RWPE2 (cell line): Measurements from ENCODE around the gene EGR2.

Source experiments
- ATAC-seq: fragments of 200-7000 bp; cut with Tn5 transposase; 3 replicates; pipeline ENCODE4 v1.9.1; 2021; ENCODE audit warnings: low read depth
- DNase-seq: peaks from one replicate; pipeline ENCODE4 v3.0.0-alpha.2; 2020; ENCODE audit warnings: low spot score
- H3K27ac ChIP-seq: fragments of 450-650 bp; 2 replicates; pipeline ENCODE4 v1.5.1; 2017; ENCODE audit warnings: mild to moderate bottlenecking; ENCODE audit not compliant: poor library complexity, severe bottlenecking
- H3K27me3 ChIP-seq: fragments of 250-450 bp; sonication (Bioruptor Pico); 2 replicates; pipeline ENCODE4 v1.5.1; 2021; ENCODE audit warnings: mild to moderate bottlenecking, moderate library complexity; ENCODE audit not compliant: insufficient read depth, poor library complexity, severe bottlenecking
- H3K36me3 ChIP-seq: fragments of 250-450 bp; sonication (Bioruptor Pico); 2 replicates; pipeline ENCODE4 v1.5.1; 2020; ENCODE audit warnings: low read depth, mild to moderate bottlenecking, moderate library complexity
- H3K4me1 ChIP-seq: fragments of 250-450 bp; sonication (Bioruptor Pico); 2 replicates; pipeline ENCODE4 v1.5.1; 2021; ENCODE audit warnings: mild to moderate bottlenecking, moderate library complexity; ENCODE audit not compliant: insufficient read depth, poor library complexity, severe bottlenecking
- H3K4me3 ChIP-seq: fragments of 250-450 bp; sonication (Bioruptor Pico); 2 replicates; pipeline ENCODE4 v1.5.1; 2021; ENCODE audit warnings: mild to moderate bottlenecking, moderate library complexity; ENCODE audit not compliant: severe bottlenecking
- H3K9me3 ChIP-seq: fragments of 250-450 bp; sonication (Bioruptor Pico); 2 replicates; pipeline ENCODE4 v1.5.1; 2021; ENCODE audit warnings: mild to moderate bottlenecking, moderate library complexity; ENCODE audit not compliant: severe bottlenecking
- TF ChIP-seq, protein P1 (sequence below): fragments of 450-650 bp; IDR thresholded peaks from one replicate; pipeline ENCODE4 v1.5.1; 2017; ENCODE audit warnings: mild to moderate bottlenecking, moderate library complexity; ENCODE audit not compliant: poor library complexity, severe bottlenecking

EGR2 gene

DNA sequence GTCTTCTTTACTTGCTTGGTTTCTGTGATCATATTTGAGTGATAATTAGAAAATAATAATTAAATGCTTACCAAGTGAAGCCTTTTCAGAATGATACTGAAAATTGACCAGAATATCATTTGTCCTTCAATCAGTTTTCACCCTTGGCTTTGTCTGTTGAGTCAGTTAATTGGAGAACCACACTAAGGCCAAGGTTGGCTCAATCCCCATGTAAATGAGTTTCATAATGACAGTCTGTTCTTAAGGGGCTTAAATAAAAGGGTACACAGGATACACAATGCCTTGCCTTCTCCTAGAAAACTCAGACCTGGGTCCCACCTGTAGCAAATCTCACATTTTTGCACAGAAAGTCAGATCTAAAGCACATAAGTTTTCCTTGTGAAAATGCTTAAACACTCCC lies 31.3 kb upstream of the EGR2 start:
- no peak for ATAC-seq
- no peak overlapping the region for H3K4me3 ChIP-seq
- no peaks in the 10 kb centered on the region for H3K4me1 ChIP-seq
- no peak overlapping the region for H3K27ac ChIP-seq
- TF ChIP-seq, protein P1, sequence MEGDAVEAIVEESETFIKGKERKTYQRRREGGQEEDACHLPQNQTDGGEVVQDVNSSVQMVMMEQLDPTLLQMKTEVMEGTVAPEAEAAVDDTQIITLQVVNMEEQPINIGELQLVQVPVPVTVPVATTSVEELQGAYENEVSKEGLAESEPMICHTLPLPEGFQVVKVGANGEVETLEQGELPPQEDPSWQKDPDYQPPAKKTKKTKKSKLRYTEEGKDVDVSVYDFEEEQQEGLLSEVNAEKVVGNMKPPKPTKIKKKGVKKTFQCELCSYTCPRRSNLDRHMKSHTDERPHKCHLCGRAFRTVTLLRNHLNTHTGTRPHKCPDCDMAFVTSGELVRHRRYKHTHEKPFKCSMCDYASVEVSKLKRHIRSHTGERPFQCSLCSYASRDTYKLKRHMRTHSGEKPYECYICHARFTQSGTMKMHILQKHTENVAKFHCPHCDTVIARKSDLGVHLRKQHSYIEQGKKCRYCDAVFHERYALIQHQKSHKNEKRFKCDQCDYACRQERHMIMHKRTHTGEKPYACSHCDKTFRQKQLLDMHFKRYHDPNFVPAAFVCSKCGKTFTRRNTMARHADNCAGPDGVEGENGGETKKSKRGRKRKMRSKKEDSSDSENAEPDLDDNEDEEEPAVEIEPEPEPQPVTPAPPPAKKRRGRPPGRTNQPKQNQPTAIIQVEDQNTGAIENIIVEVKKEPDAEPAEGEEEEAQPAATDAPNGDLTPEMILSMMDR: no peak
- no peak for DNase-seq
- no peaks in the 10 kb centered on the region for H3K36me3 ChIP-seq
- no peaks in the 10 kb centered on the region for H3K9me3 ChIP-seq
- no peaks in the 10 kb centered on the region for H3K27me3 ChIP-seq

DNA sequence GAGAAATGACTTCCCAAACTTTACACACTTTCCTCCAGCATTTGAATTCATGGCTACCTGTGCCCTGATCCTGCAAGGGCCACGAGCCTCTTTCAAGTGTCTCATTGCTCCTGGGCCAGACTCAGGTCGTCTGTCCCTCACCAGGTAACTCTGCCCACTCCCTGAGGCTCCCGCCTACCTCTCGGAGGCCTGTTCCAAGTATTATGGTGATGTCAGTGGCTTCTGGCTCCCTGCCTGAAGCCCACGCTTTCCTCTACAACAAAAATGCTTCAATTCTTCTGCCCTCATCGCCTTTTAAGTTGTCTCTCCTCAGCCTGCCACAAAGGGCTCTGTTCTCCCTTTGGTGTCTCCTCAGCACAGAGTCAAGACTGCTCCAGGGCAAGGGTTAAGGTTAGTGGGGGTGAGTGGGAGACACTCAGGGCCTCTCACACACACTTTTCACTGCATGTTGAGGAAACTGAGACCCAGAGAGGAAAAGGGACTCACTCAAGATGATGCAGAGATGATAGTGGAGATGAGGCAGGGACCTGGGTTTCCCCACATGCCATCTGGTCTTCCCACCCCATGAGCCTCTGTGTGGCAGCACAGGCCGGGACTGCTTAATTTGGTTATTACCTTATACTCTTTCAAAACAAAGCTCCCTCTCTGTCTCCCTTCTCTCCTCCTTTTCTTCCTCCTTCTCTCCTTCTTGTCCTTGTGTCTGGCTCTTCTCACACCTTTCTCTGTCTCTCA lies 28.3 kb upstream of the EGR2 start:
- ATAC-seq: no peak
- no peak for DNase-seq
- Histone ChIP-seq H3K4me1 (no peaks in the 10 kb centered on the region), H3K9me3 (no peaks in the 10 kb centered on the region), H3K4me3 (no peak overlapping the region), H3K36me3 (no peaks in the 10 kb centered on the region), H3K27ac (no peak overlapping the region), H3K27me3 (no peaks in the 10 kb centered on the region)
- TF ChIP-seq, protein P1: no peak

DNA sequence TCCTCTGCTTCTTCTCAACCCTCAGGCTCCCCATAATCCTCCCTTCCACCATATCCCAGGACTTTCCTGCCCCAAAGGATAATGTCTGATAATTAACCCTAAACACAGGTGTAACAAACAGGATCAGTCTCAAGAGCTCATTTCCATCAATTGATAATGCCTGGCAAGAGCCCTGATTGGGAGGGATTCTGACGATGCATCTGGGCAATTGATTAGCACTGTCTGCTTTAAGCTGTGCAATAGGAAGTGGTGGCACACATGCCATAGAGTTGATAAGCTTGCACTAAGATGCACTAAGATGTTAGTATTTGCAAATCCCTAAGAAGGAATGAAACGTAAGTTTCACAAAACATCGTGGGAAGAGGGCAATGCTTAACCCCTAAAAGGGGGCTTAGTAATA lies 27.4 kb upstream of the EGR2 start:
- Histone ChIP-seq H3K27me3 (no peaks in the 10 kb centered on the region), H3K4me3 (no peak overlapping the region), H3K27ac (no peak overlapping the region), H3K9me3 (no peaks in the 10 kb centered on the region), H3K36me3 (no peaks in the 10 kb centered on the region), H3K4me1 (no peaks in the 10 kb centered on the region)
- ATAC-seq (no peak), DNase-seq (no peak)
- TF ChIP-seq, protein P1: no peak

DNA sequence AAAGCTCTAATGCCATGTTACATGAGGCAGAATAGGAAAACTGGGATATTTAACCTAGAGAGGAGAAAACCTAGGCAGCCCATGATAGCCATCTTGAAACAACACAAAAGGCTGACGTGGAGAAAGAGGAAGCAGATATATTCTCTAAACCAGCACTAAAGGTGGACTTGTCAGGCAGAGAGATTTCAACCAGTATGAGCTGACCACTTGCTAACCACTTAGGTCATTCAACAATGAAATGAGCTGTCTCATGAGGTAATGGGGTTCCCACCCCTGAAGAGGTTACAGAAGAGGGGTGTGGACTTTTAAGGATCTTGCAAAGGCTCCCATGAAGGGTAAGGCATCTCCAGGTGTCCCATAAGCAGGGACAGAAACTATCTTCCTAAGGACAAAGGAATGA lies 26.8 kb upstream of the EGR2 start:
- Histone ChIP-seq H3K9me3 (no peaks in the 10 kb centered on the region), H3K4me1 (no peaks in the 10 kb centered on the region), H3K27ac (no peak overlapping the region), H3K27me3 (no peaks in the 10 kb centered on the region), H3K4me3 (no peak overlapping the region), H3K36me3 (no peaks in the 10 kb centered on the region)
- no peak for DNase-seq
- TF ChIP-seq, protein P1: no peak
- ATAC-seq: no peak

DNA sequence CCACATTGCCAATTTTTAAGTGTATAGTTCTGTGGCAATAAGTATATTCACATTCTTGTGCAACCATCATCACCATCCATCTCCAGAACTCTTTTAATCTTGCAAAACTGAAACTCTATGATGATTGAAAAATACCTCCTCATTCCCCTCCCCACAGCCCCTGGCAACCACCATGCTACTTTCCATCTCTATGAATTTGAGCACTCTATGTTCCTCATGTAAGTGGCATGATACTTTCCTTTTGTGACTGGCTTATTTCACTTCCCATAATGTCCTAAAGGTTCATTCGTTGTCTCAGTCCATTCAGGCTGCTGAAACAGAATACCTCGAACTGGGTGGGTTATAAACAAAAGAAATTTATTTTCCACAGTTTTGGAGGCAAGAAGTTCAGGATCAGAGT lies 23.4 kb upstream of the EGR2 start:
- Histone ChIP-seq H3K27ac (no peak overlapping the region), H3K9me3 (no peaks in the 10 kb centered on the region), H3K4me3 (no peak overlapping the region), H3K4me1 (no peaks in the 10 kb centered on the region), H3K27me3 (no peaks in the 10 kb centered on the region), H3K36me3 (no peaks in the 10 kb centered on the region)
- DNase-seq (no peak), ATAC-seq (no peak)
- TF ChIP-seq, protein P1: no peak
